Panc1 (cell line): ENCODE measurements around the gene FAM81A. TPM values are rescaled to one million over a fixed set of nuclear protein-coding genes. Genes with fewer than 3 reads are reported as not detected.

Experiments used
- ATAC-seq: fragments of 200-7000 bp; cut with Tn5 transposase; 2 replicates; pipeline ENCODE4 v1.9.1; 2020; ENCODE audit warnings: mild to moderate bottlenecking, moderate library complexity
- BruUV-seq: library from RNA; stranded (reverse); fragments of 400-500 nt; replicated peaks from 2 replicates; lab custom pipeline; 2021; lab: Mats Ljungman, UMichigan
- CTCF ChIA-PET: fragments of 300-600 bp; sonication (Branson Sonifier 250); formaldehyde crosslinking; loops from one replicate; lab custom pipeline; 2022; ENCODE audit warnings: antibody characterized with exemption; lab: Charles Lee
- POLR2A ChIA-PET: fragments of 300-600 bp; sonication (Branson Sonifier 250); formaldehyde crosslinking; loops from one replicate; lab custom pipeline; 2022; ENCODE audit warnings: antibody characterized with exemption; lab: Charles Lee
- DNase-seq: peaks from one replicate; pipeline ENCODE4 v3.0.0-alpha.2; 2010; ENCODE audit warnings: low read depth, low spot score
- H3K27ac ChIP-seq: 2 replicates; pipeline ENCODE4 v1.5.1; 2011; ENCODE audit warnings: mild to moderate bottlenecking, low read length, inconsistent platforms
- H3K27me3 ChIP-seq: fragments of 200-500 bp; sonication (Bioruptor generic); 2 replicates; pipeline ENCODE4 v1.6.0; 2014; ENCODE audit warnings: low read length, inconsistent platforms; ENCODE audit not compliant: control insufficient read depth, insufficient read depth
- H3K36me3 ChIP-seq: fragments of 200-500 bp; sonication (Bioruptor generic); 2 replicates; pipeline ENCODE4 v1.5.1; 2014; ENCODE audit warnings: inconsistent platforms, mild to moderate bottlenecking, low read length, moderate library complexity; ENCODE audit not compliant: control insufficient read depth, insufficient read depth
- H3K4me1 ChIP-seq: 2 replicates; pipeline ENCODE4 v1.5.1; 2011; ENCODE audit warnings: inconsistent platforms, mild to moderate bottlenecking, low read length, moderate library complexity; ENCODE audit not compliant: control insufficient read depth, insufficient read depth
- H3K4me3 ChIP-seq, 2 experiments: 2 replicates each; pipeline ENCODE4 v1.5.1; 2011 to 2012; ENCODE audit warnings: low read depth in 2 of 2, low read length in 2 of 2, mild to moderate bottlenecking in 2 of 2, inconsistent platforms in 1 of 2, moderate library complexity in 1 of 2
- H3K9me3 ChIP-seq: fragments of 200-500 bp; sonication (Bioruptor generic); 2 replicates; pipeline ENCODE4 v1.5.1; 2014; ENCODE audit warnings: low read depth, mild to moderate bottlenecking, inconsistent platforms, low read length, moderate library complexity; ENCODE audit not compliant: control insufficient read depth, insufficient read depth
- CTCF ChIP-seq: fragments of 450-650 bp; IDR thresholded peaks from 2 replicates; pipeline ENCODE4 v1.5.1; 2017; ENCODE audit warnings: mild to moderate bottlenecking
- POLR2AphosphoS5 ChIP-seq: IDR thresholded peaks from 2 replicates; pipeline ENCODE4 v1.6.1; 2012; ENCODE audit warnings: mild to moderate bottlenecking, low read depth, low read length, moderate library complexity
- REST ChIP-seq, 2 experiments: IDR thresholded peaks; 2 replicates each; pipeline ENCODE4 v1.6.1; 2011 to 2012; ENCODE audit warnings: low read depth in 2 of 2, control low read depth in 1 of 2, low read length in 1 of 2, mild to moderate bottlenecking in 1 of 2, moderate library complexity in 1 of 2; ENCODE audit not compliant: insufficient read depth in 1 of 2
- SIN3A ChIP-seq: IDR thresholded peaks from 2 replicates; pipeline ENCODE4 v1.6.1; 2012; ENCODE audit warnings: low read depth, mild to moderate bottlenecking, low read length, moderate library complexity, borderline replicate concordance; ENCODE audit not compliant: insufficient read depth
- TCF7L2 ChIP-seq: IDR thresholded peaks from 2 replicates; pipeline ENCODE4 v1.6.1; 2011; ENCODE audit warnings: mild to moderate bottlenecking, low read depth, low read length, inconsistent platforms
- in situ Hi-C: cut with HindIII; loops from 2 replicates; pipeline ENCODE4 v1.10.0; 2016; ENCODE audit warnings: low sequenced_read_pairs, low pct_unique_long_range_greater_than_20kb
- intact Hi-C: fragments of 100-400 bp; cut with micrococcal nuclease; formaldehyde crosslinking; loops from one replicate; pipeline ENCODE4 v1.10.0; 2022; ENCODE audit not compliant: unreplicated experiment
- total RNA-seq: library from RNA; stranded (reverse); gene quantifications from one replicate; pipeline ENCODE4 v1.2.1, GENCODE V29; 2021; ENCODE audit not compliant: unreplicated experiment

Gene FAM81A
- total RNA-seq, 1 experiment from 2014 or later = 7.3 TPM

- Histone ChIP-seq H3K9me3 (no peaks in the 10 kb centered on the region), H3K4me1 (no peaks in the 10 kb centered on the region), H3K27me3 (no peaks in the 10 kb centered on the region), H3K36me3 (no peaks in the 10 kb centered on the region), H3K27ac (no peak overlapping the region), H3K4me3 (no peak overlapping the region)
- ChIA-PET POLR2A (no interaction called here), CTCF (interaction anchor here (0.9 kb wide), 1 partner anchor 10 kb away, joined by 3 read pairs; no protein-coding TSS in a partner anchor)
- intact Hi-C loops = no loop called here
- in situ Hi-C loops = no loop called here
- no TSS peak for BruUV-seq
- no peak for ATAC-seq
- no peak for TF ChIP-seq REST (IDR thresholded peaks at IDR 0.05; ENCODE audit: insufficient read depth in 1 of 2, low read depth in 2 of 2, low read length in 1 of 2)
- TF ChIP-seq TCF7L2 = no peak
- TF ChIP-seq POLR2AphosphoS5 = no peak
- TF ChIP-seq SIN3A = no peak
- no peak for TF ChIP-seq CTCF
- DNase-seq = no peak
These were observed 100.5 kb downstream of the FAM81A start for GRCh38 chr15:59538494-59538893.

GRCh38 chr15:59539799-59540198 is 101.8 kb downstream of the FAM81A start:
- TF ChIP-seq TCF7L2 (no peak), CTCF (no peak), POLR2AphosphoS5 (no peak), REST (IDR thresholded peaks at IDR 0.05; ENCODE audit: insufficient read depth in 1 of 2, low read depth in 2 of 2, low read length in 1 of 2) (no peak), SIN3A (no peak)
- Histone ChIP-seq H3K36me3 (no peaks in the 10 kb centered on the region), H3K27me3 (no peaks in the 10 kb centered on the region), H3K4me1 (no peaks in the 10 kb centered on the region), H3K9me3 (no peaks in the 10 kb centered on the region), H3K4me3 (no peak overlapping the region), H3K27ac (no peak overlapping the region)
- in situ Hi-C loops = no loop called here
- POLR2A ChIA-PET = no interaction called here
- no TSS peak for BruUV-seq
- no peak for DNase-seq
- intact Hi-C loops = no loop called here
- CTCF ChIA-PET = no interaction called here
- no peak for ATAC-seq
